Cerebellar nuclear complex (tissue), 1 donor: Measurements from ENCODE around the gene RTP5.
"Not testable (repeated sequence)": the region's sequence is repeated elsewhere in the genome, so short reads cannot be mapped to it uniquely, and the experiment has no call there.

Experiments
- DNase-seq, 2 experiments: peaks; one replicate each; lab custom pipeline; 2025; lab: John Stamatoyannopoulos, UW

RTP5 gene

GRCh38 chr2:241902357-241902991, 32.9 kb downstream of the RTP5 start:
- DNase-seq = no peak

- DNase-seq = no peak
These were observed 33.8 kb downstream of the RTP5 start for GRCh38 chr2:241903121-241904010.

DNA sequence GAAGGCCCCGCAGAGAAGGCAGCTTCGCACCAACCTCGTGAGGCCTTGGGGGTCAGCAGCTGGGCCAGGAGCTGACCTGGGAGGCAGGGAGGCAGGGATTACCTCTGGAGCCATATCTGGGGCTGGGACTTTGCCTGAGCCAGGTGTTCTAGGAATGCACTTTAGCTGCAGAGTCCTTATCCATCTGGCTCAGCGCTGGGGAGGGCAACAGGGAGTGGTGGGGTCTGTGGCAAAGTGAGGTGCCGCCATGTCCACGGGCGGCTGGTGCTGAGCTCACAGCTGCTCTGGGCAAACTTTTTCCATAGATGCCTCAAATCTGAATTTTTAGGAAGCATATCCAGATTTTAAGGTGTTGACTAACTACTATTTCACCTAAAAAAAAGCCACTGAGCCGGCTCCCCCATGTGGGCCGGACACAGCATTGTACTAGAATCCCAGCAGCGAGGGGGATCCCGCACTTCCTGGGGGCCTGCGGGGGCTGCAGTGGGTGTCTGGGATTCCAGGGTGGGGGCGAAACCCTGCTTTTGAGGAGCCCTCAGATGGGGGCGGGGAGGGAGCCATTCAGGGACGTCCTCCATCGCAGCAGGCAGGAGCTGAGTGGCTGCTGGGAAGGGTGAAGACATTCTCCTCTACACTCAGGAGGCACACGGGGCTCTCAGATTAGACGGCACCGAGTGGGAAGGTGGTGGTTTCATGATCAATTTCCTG, 34.6 kb downstream of the RTP5 start:
- no peak for DNase-seq

DNA sequence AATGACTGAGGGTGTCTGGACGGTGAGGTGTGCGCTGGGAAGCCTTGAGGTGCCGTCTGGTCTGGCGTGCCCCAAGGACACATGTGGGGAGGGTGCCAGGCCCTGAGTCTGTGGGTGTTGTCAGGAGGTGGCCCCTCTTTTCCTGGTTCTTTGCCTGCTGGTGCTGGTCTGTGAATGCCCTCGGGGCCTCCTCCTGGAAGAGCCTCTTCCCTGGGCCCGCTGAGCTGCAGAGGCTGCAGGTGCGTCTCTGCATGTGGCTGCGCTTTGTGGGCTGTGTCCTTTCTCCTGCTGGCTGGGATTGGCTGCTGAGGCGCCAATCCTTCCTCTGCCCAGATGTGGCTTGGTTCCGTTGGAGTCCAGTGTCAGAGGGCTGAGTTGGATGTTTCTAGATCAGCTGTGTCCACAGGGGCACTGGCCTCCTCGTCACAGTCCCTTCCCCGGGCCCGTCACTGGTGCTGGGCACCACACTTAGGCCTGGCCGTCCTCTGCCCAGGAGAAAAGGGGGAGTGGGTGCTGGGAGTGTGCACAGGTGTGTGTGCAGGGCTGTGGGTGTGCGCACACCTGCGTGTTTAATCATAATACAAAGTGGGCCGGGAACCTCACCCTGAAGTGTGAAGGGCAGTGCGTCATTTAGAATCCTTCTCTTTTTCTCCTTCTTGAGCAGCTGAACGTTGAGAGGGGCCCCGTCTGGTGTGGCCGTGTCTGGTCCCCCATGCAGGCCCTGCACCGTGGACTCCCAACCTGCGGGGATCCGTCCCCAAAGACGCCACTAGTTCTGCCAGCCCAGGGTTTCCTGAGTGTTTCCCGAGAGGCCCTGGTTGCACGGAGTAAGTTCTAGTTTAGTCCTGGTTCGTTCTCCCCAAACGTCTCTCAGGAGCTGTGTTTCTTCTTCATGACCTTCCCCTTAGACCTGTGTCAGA, 35.5 kb downstream of the RTP5 start:
- no peak for DNase-seq

GRCh38 chr2:241905716-241906377, 36.3 kb downstream of the RTP5 start:
- DNase-seq = no peak

DNA sequence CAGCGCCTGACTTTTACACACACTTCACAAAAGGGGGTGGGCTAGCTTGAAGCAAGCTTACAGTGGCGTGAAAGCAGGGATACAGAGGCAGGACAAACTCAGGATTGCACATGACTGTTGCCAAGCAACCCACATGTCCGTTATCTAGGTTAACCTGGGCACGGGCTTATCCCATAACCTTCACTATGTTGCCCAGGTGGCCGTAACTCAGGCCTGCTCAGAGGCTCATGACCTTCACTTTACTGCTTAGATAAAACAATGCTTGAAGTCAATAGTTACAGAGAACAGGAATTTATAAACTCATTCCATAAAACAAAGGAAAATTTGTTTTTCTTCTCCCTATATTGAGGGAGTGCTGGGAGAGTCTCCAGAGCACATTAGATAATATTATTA, 36.8 kb downstream of the RTP5 start:
- DNase-seq = not testable (repeated sequence)

DNA sequence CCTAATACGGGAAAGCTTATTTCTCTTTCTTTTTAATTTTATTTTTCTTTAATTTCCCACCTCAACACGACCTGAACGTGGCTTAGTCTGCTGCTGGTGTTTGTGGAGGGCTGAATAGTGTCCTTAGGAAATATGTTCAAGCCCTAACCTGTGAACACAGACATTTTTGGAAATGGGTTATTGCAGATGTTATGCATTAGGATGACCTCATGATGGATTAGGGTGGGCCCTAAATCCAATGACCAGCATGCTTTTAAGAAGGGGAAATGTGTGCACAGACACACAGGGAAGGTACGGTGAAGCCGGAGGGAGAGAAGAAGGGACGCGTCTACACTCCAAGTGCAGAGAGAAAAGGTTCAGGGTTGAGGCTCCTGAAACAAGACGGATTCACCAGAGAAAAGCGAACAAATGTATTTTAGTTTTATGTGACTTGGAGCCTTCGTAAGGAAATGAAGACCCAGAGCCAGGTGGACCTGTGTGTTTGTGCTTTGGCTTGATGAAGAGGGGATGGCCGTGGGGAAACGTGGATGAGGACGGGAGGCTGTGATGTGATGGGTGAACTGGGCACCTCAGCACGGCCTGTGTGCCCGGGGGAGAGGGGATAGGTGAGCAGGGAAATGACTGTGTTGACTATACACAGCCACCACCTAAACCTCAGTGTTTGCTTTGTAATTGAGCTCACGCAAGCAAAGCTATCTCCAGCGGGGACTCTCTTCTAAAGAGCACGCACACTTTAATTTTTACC, 37.5 kb downstream of the RTP5 start:
- no peak for DNase-seq

GRCh38 chr2:241907831-241908230, 38.3 kb downstream of the RTP5 start:
- DNase-seq = not testable (repeated sequence)

DNA sequence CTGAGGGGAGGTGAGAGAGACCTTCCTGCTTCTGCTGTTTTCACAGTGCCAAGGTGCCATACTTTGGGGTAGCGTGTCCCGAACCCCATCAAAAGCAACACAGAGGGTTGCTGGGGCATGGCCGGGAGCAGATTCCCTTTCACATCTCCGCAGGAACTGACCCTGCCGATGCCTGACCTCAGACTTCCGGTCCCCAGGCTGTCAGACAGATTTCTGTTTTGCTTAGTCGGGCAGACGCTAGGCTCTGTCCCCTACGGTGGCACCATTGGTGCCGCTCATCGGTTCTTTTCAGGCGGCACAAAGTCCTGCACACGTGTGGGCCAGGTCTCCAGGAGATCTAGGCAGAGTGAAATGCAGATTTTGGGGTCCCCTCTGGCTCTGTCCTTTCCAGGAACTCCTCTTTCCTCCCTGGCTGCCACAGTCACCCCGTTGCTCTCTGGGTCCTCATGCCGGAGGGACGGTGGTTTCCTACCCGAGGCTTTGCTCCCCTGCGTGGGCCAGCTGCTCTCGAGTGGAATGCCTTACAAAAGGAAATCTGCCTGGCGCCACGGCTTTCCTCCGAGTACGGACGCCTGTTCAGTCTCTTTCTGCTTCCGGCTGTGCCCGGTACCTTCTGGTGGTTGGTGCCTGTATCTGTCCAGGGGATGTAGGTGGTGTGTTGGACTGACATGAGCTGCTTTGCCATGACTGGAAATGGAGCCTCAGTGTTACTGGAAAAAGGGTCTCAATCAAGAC, 39.3 kb downstream of the RTP5 start:
- no peak for DNase-seq

- DNase-seq = no peak
These were observed 40.2 kb downstream of the RTP5 start for GRCh38 chr2:241909769-241910168.

- DNase-seq = no peak
These were observed 41.3 kb downstream of the RTP5 start for GRCh38 chr2:241910604-241911520.

DNA sequence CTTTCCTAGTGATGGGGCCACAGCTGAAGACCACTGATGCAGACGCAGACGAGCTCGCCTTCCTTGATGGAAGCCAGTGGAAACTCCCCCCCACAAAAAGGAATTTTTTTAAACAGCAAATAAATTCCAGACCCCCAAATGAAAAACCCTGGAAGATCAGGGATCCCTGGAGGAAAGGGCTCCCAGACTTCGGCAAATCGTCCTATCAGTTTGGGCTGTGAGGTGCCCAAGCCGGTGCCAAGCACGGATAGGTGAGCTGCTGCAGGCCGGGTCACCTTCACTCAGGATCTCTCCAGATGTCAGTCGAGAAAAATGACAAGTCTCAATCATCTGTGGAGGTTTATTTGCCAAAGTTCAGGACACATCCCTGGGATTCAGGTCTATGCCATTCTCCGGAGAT, 42.0 kb downstream of the RTP5 start:
- DNase-seq = no peak

DNA sequence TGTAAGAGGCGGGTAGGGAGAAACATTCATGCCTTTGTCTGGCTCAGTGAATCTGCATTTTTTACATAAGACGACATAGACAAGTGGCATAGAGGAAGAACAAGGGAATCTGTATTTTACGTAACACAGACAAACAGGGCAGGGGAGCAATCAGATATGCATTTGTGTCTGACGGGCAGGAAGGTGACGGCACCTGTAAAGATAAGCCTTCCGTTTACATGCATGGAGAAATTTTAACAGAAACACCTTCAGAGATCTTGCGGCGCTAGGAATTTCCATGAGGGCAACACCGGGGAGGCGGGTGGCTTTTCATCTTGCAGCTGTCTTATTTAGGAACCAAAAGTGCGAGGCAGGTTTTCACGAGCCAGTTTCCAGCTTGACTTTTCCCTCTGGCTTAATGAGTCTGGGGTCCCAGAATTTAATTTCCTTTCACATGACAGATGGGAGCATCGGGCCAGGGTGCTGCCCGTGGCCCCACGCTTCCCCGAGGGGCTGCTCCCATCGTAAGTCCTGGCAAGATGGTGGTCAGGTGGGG, 42.6 kb downstream of the RTP5 start:
- no peak for DNase-seq

GRCh38 chr2:241913703-241914102, 44.2 kb downstream of the RTP5 start:
- no peak for DNase-seq

GRCh38 chr2:241914542-241914941, 45.0 kb downstream of the RTP5 start:
- no peak for DNase-seq

DNA sequence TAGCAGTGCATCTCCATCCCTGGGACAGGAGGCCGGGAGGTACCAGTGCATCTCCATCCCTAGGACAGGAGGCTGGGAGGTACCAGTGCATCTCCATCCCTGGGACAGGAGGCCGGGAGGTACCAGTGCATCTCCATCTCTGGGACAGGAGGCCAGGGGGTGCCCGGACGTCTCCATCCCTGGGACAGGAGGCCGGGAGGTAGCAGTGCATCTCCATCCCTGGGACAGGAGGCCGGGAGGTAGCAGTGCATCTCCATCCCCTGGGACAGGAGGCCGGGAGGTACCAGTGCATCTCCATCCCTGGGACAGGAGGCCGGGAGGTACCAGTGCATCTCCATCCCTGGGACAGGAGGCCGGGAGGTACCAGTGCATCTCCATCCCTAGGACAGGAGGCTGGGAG, 52.1 kb downstream of the RTP5 start:
- not testable (repeated sequence) for DNase-seq

- DNase-seq = no peak
These were observed 52.9 kb downstream of the RTP5 start for GRCh38 chr2:241922411-241922810.
